IMR-90 (cell line): ENCODE results near the gene BCAS1. TPM values are rescaled to one million over a fixed set of nuclear protein-coding genes. Genes with fewer than 3 reads are reported as not detected.

Experiments
- ATAC-seq: fragments of 200-7000 bp; cut with Tn5 transposase; 2 replicates; pipeline ENCODE4 v1.9.1; 2020; ENCODE audit warnings: low read depth, mild to moderate bottlenecking, moderate library complexity
- BruUV-seq: library from RNA; stranded (reverse); fragments of 400-500 nt; replicated peaks from 2 replicates; lab custom pipeline; 2021; lab: Mats Ljungman, UMichigan
- CTCF ChIA-PET: fragments of 300-600 bp; formaldehyde crosslinking; extraction: SDS; loops from one replicate; lab custom pipeline; 2021; ENCODE audit warnings: antibody characterized with exemption; lab: Yijun Ruan, JAX
- POLR2A ChIA-PET: fragments of 300-600 bp; sonication (Branson Sonifier 250); formaldehyde crosslinking; loops from one replicate; lab custom pipeline; 2022; ENCODE audit warnings: antibody characterized with exemption; ENCODE audit not compliant: unreplicated experiment; lab: Charles Lee
- DNase-seq: peaks from one replicate; pipeline ENCODE4 v3.0.0; 2013
- H2AFZ ChIP-seq: replicated peaks from 2 replicates; pipeline ENCODE3; 2013; ENCODE audit warnings: low read length, mild to moderate bottlenecking; ENCODE audit not compliant: poor library complexity
- H2AK5ac ChIP-seq: 2 replicates; pipeline ENCODE4 v1.6.1; 2013; ENCODE audit warnings: low read depth, low read length, inconsistent platforms
- H2AK9ac ChIP-seq: replicated peaks from 2 replicates; pipeline ENCODE3; 2013; ENCODE audit warnings: mild to moderate bottlenecking, low read depth, low read length, moderate library complexity; ENCODE audit not compliant: poor library complexity
- H2BK120ac ChIP-seq: 2 replicates; pipeline ENCODE4 v1.6.1; 2013; ENCODE audit warnings: low read depth, low read length, inconsistent platforms
- H2BK15ac ChIP-seq: 3 replicates; pipeline ENCODE4 v1.6.1; 2013; ENCODE audit warnings: low read depth, low read length, inconsistent platforms
- H2BK20ac ChIP-seq: 2 replicates; pipeline ENCODE4 v1.6.1; 2013; ENCODE audit warnings: low read depth, mild to moderate bottlenecking, inconsistent platforms, low read length, moderate library complexity
- H2BK5ac ChIP-seq: 2 replicates; pipeline ENCODE4 v1.6.1; 2013; ENCODE audit warnings: mild to moderate bottlenecking, low read depth, low read length, inconsistent platforms; ENCODE audit not compliant: poor library complexity, severe bottlenecking
- H3K14ac ChIP-seq: replicated peaks from 2 replicates; pipeline ENCODE4 v1.6.1; 2013; ENCODE audit warnings: low read depth, low read length, inconsistent platforms
- H3K18ac ChIP-seq: 2 replicates; pipeline ENCODE4 v1.6.1; 2013; ENCODE audit warnings: low read depth, low read length, control low read depth
- H3K23ac ChIP-seq: 2 replicates; pipeline ENCODE4 v1.6.1; 2013; ENCODE audit warnings: low read depth, low read length, inconsistent platforms
- H3K27ac ChIP-seq: 2 replicates; pipeline ENCODE4 v1.5.1; 2013; ENCODE audit warnings: mild to moderate bottlenecking, control low read depth, low read length; ENCODE audit not compliant: insufficient read depth
- H3K27me3 ChIP-seq: 2 replicates; pipeline ENCODE4 v1.6.1; 2013; ENCODE audit warnings: low read length; ENCODE audit not compliant: control insufficient read depth, insufficient read depth
- H3K36me3 ChIP-seq: 2 replicates; pipeline ENCODE4 v1.6.1; 2013; ENCODE audit warnings: low read length, mixed read lengths; ENCODE audit not compliant: control insufficient read depth, insufficient read depth
- H3K4ac ChIP-seq: 2 replicates; pipeline ENCODE4 v1.6.1; 2013; ENCODE audit warnings: low read depth, low read length, inconsistent platforms
- H3K4me1 ChIP-seq: 2 replicates; pipeline ENCODE4 v1.6.1; 2013; ENCODE audit warnings: low read length, mixed read lengths; ENCODE audit not compliant: control insufficient read depth, insufficient read depth
- H3K4me2 ChIP-seq: 2 replicates; pipeline ENCODE4 v1.6.1; 2013; ENCODE audit warnings: low read depth, mild to moderate bottlenecking, control low read depth, low read length, moderate library complexity
- H3K4me3 ChIP-seq: 2 replicates; pipeline ENCODE4 v1.5.1; 2013; ENCODE audit warnings: low read depth, mild to moderate bottlenecking, control low read depth, low read length, moderate library complexity; ENCODE audit not compliant: insufficient read depth
- H3K56ac ChIP-seq: 2 replicates; pipeline ENCODE4 v1.6.1; 2013; ENCODE audit warnings: low read length, inconsistent platforms; ENCODE audit not compliant: insufficient read depth; ENCODE audit errors: extremely low read depth
- H3K79me1 ChIP-seq, 2 experiments: 2 replicates each; pipeline ENCODE4 v1.6.1; 2013; ENCODE audit warnings: low read length in 2 of 2, inconsistent platforms in 1 of 2, low read depth in 1 of 2
- H3K9ac ChIP-seq: 2 replicates; pipeline ENCODE4 v1.6.1; 2013; ENCODE audit warnings: low read depth, low read length, control low read depth
- H3K9me1 ChIP-seq: 2 replicates; pipeline ENCODE4 v1.6.1; 2013; ENCODE audit warnings: low read length, inconsistent platforms; ENCODE audit not compliant: insufficient read depth
- H3K9me3 ChIP-seq: 2 replicates; pipeline ENCODE4 v1.6.1; 2013; ENCODE audit warnings: low read length; ENCODE audit not compliant: control insufficient read depth, insufficient read depth
- H4K20me1 ChIP-seq: 2 replicates; pipeline ENCODE4 v1.6.1; 2013; ENCODE audit warnings: low read length, inconsistent platforms; ENCODE audit not compliant: insufficient read depth
- H4K5ac ChIP-seq: 2 replicates; pipeline ENCODE4 v1.6.1; 2013; ENCODE audit warnings: mild to moderate bottlenecking, low read depth, low read length, control low read depth
- H4K8ac ChIP-seq, 2 experiments: 2 replicates each; pipeline ENCODE4 v1.6.1; 2013; ENCODE audit warnings: low read depth in 2 of 2, low read length in 2 of 2, control low read depth in 1 of 2, inconsistent platforms in 1 of 2
- H4K91ac ChIP-seq: 2 replicates; pipeline ENCODE4 v1.6.1; 2013; ENCODE audit warnings: low read depth, low read length, inconsistent platforms; ENCODE audit not compliant: insufficient read depth
- BHLHE40 ChIP-seq: fragments of 150-350 bp; IDR thresholded peaks from 2 replicates; pipeline ENCODE4 v1.6.1; 2016; ENCODE audit warnings: mild to moderate bottlenecking, low read depth, low read length
- CHD1 ChIP-seq: IDR thresholded peaks from 2 replicates; pipeline ENCODE4 v1.6.1; 2012; ENCODE audit warnings: low read depth, low read length, improper control_type of control experiment
- FOS ChIP-seq: fragments of 150-350 bp; IDR thresholded peaks from 2 replicates; pipeline ENCODE4 v1.6.1; 2016; ENCODE audit warnings: low read depth, low read length
- MAFK ChIP-seq: IDR thresholded peaks from 2 replicates; pipeline ENCODE4 v1.6.1; 2012; ENCODE audit warnings: low read depth, low read length, improper control_type of control experiment
- MAZ ChIP-seq: IDR thresholded peaks from 2 replicates; pipeline ENCODE4 v1.6.1; 2012; ENCODE audit warnings: low read depth, mild to moderate bottlenecking, low read length, improper control_type of control experiment, moderate library complexity, borderline replicate concordance
- MXI1 ChIP-seq: IDR thresholded peaks from 2 replicates; pipeline ENCODE4 v1.6.1; 2012; ENCODE audit warnings: low read depth, mild to moderate bottlenecking, low read length, moderate library complexity, borderline replicate concordance
- NFE2L2 ChIP-seq: fragments of 150-350 bp; IDR thresholded peaks from 2 replicates; pipeline ENCODE4 v1.6.1; 2016; ENCODE audit warnings: low read depth, mild to moderate bottlenecking, low read length
- POLR2A ChIP-seq: IDR thresholded peaks from 2 replicates; pipeline ENCODE4 v1.6.1; 2012; ENCODE audit warnings: mild to moderate bottlenecking, low read depth, low read length
- RCOR1 ChIP-seq: IDR thresholded peaks from 2 replicates; pipeline ENCODE4 v1.6.1; 2012; ENCODE audit warnings: mild to moderate bottlenecking, low read length, improper control_type of control experiment; ENCODE audit not compliant: insufficient replicate concordance
- RFX5 ChIP-seq: IDR thresholded peaks from 2 replicates; pipeline ENCODE4 v1.8.0; 2012; ENCODE audit warnings: low read depth, mild to moderate bottlenecking, low read length, moderate library complexity
- WGBS, 2 experiments: methylation state at CpG; one replicate each; pipeline versions ENCODE4 v1.1.5 to v1.1.7; 2013; ENCODE audit warnings: missing lambda C conversion rate in 2 of 2; ENCODE audit not compliant: insufficient read length in 1 of 2; ENCODE audit errors: extremely low coverage in 2 of 2; 5-methylcytosine and 5-hydroxymethylcytosine counted together
- dilution Hi-C: fragments of 300-500 bp; cut with HindIII; formaldehyde crosslinking; loops from one replicate; pipeline ENCODE4 v1.14.3; 2018; ENCODE audit warnings: low sequenced_read_pairs; ENCODE audit not compliant: unreplicated experiment
- in situ Hi-C: fragments of 300-500 bp; cut with MboI; formaldehyde crosslinking; loops from 3 replicates; pipeline ENCODE4 v1.14.3; 2019; ENCODE audit warnings: low sequenced_read_pairs, inconsistent platforms, mixed read lengths
- intact Hi-C: fragments of 100-400 bp; cut with micrococcal nuclease; formaldehyde crosslinking; loops from 2 replicates; pipeline ENCODE4 v1.10.0; 2022
- polyA plus RNA-seq, 3 experiments: library from polyadenylated mRNA; depleted of rRNA; stranded (reverse); fragments of >200 nt; gene quantifications; 2 replicates each; pipeline ENCODE4 v1.2.3, GENCODE V29; 2012; ENCODE audit warnings: low replicate concordance in 1 of 3
- total RNA-seq: library from RNA; depleted of rRNA; stranded (reverse); fragments of >200 nt; gene quantifications from 2 replicates; pipeline ENCODE4 v1.2.3, GENCODE V29; 2012
- TF ChIP-seq, protein P1 (sequence below): conservative IDR thresholded peaks from 2 replicates; pipeline ENCODE4 v1.5.1; 2012; ENCODE audit warnings: mild to moderate bottlenecking, low read depth, low read length, improper control_type of control experiment
- TF ChIP-seq, protein P2 (sequence below): fragments of 150-350 bp; IDR thresholded peaks from 2 replicates; pipeline ENCODE4 v1.6.1; 2017; ENCODE audit warnings: mild to moderate bottlenecking, antibody characterized with exemption, low read length, low read depth
- TF ChIP-seq, protein P3 (sequence below): fragments of 150-350 bp; IDR thresholded peaks from 2 replicates; pipeline ENCODE4 v1.6.1; 2016; ENCODE audit warnings: low read depth, mild to moderate bottlenecking, low read length, moderate library complexity, borderline replicate concordance

The BCAS1 gene
- total and polyA plus RNA-seq, 2 of the 4 experiments (the other 2 are of a cell fraction) = under 0.01 TPM; not detected in 1

DNA sequence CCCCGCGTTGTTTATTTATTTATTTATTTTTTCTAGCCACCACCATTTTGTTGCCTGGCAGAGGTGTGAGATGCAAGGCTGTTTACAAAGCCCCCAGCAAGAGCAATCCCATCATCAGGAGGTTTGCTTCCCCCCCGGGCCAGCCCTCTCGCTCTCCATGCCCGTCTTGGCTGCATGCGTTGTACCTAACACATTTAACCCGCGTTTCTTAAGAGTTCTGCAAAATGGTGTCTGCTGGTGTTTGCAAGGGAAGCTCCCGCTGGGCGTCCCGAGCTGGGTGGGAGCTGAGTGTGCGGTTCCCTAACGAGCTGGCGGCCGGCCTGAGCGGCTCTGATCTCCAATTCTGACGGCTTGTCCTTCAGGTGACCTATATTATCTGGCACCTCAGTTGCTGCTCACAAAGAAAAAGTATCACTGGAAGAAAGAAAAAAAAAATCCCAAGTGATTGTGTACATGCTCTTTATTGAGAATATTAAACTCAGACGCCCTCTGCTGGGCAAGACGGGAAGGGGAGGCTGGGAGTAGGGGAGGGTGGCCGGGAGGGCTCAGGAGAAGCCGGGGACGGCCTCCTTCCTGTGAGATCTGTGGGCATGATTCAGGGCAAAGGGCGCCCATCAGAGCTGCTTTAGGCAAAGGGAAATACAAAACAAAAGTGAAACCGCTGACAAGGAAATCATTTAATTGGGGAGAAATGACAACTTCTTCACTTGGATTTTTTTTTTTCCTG, 154.8 kb downstream of the BCAS1 start:
- POLR2A ChIA-PET = interaction anchor here (0.7 kb wide), 2 partner anchors 192 to 292 kb away, joined by 5 read pairs; no protein-coding TSS in a partner anchor
- Histone ChIP-seq H2BK120ac (peak overlapping the region; percentile 91), H3K9me1 (peaks cover 2% of the 10 kb centered on the region; the same call in 1 of the 2 replicates), H4K20me1 (no peaks in the 10 kb centered on the region), H3K9ac (peak overlapping the region; percentile 74), H3K4me1 (peaks cover 31% of the 10 kb centered on the region), H3K4me2 (peak overlapping the region; percentile 89), H2AK9ac (peak overlapping the region; percentile 68), H3K23ac (peak overlapping the region; percentile 88), H3K9me3 (no peaks in the 10 kb centered on the region), H2BK5ac (peak overlapping the region; percentile 71), H2BK20ac (peak overlapping the region; percentile 94), H3K4ac (peak overlapping the region; percentile 94), H4K91ac (peak overlapping the region; percentile 92), H3K4me3 (peak overlapping the region; percentile 63), H4K5ac (peak overlapping the region; percentile 94), H3K27ac (peak overlapping the region; percentile 82), H3K79me1 (peaks cover 0 to 13% of the 10 kb centered on the region in 2 experiments; a peak in 1 of 4 replicates), H3K27me3 (no peaks in the 10 kb centered on the region), H2AFZ (peak overlapping the region; percentile 91), H4K8ac (peak overlapping the region; percentile 97 to 98), H3K14ac (peak overlapping the region; percentile 87), H3K36me3 (no peaks in the 10 kb centered on the region), H2AK5ac (peak overlapping the region; percentile 90), H3K18ac (peak overlapping the region; percentile 87), H3K56ac (peak overlapping the region; percentile 72), H2BK15ac (peak overlapping the region; percentile 100; the same call in 2 of the 3 replicates)
- DNase-seq (peak; percentile 86), ATAC-seq (peak; percentile 88)
- CTCF ChIA-PET = interaction anchor here (0.6 to 3.6 kb wide), 24 partner anchors 9 to 767 kb away, joined by 3 to 17 read pairs (median 4); no protein-coding TSS in a partner anchor
- dilution Hi-C loops (no loop called here), in situ Hi-C loops (no loop called here), intact Hi-C loops (loop anchor here (1.0 to 5.0 kb wide), 9 partner anchors 25 to 336 kb away; no protein-coding TSS in a partner anchor)
- no TSS peak for BruUV-seq
- 5% methylated on average over 4 of the region's 24 CpGs; no CpG with 5 or more reads in 1 of the 2 experiments for WGBS, 2 experiments
- TF ChIP-seq FOS (no peak), RFX5 (no peak), MXI1 (no peak), NFE2L2 (no peak), CHD1 (0 out of 2 replicates have a peak, but pooled peaks have one; percentile 70), POLR2A (peak; percentile 53; the same call in 1 of the 2 replicates), RCOR1 (no peak), BHLHE40 (no peak; the same call in 1 of the 2 replicates), MAFK (no peak), MAZ (peak; percentile 91)
- TF ChIP-seq, protein P1, sequence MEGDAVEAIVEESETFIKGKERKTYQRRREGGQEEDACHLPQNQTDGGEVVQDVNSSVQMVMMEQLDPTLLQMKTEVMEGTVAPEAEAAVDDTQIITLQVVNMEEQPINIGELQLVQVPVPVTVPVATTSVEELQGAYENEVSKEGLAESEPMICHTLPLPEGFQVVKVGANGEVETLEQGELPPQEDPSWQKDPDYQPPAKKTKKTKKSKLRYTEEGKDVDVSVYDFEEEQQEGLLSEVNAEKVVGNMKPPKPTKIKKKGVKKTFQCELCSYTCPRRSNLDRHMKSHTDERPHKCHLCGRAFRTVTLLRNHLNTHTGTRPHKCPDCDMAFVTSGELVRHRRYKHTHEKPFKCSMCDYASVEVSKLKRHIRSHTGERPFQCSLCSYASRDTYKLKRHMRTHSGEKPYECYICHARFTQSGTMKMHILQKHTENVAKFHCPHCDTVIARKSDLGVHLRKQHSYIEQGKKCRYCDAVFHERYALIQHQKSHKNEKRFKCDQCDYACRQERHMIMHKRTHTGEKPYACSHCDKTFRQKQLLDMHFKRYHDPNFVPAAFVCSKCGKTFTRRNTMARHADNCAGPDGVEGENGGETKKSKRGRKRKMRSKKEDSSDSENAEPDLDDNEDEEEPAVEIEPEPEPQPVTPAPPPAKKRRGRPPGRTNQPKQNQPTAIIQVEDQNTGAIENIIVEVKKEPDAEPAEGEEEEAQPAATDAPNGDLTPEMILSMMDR = peak; percentile 93
- TF ChIP-seq, protein P2, sequence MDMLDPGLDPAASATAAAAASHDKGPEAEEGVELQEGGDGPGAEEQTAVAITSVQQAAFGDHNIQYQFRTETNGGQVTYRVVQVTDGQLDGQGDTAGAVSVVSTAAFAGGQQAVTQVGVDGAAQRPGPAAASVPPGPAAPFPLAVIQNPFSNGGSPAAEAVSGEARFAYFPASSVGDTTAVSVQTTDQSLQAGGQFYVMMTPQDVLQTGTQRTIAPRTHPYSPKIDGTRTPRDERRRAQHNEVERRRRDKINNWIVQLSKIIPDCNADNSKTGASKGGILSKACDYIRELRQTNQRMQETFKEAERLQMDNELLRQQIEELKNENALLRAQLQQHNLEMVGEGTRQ = no peak
- TF ChIP-seq, protein P3, sequence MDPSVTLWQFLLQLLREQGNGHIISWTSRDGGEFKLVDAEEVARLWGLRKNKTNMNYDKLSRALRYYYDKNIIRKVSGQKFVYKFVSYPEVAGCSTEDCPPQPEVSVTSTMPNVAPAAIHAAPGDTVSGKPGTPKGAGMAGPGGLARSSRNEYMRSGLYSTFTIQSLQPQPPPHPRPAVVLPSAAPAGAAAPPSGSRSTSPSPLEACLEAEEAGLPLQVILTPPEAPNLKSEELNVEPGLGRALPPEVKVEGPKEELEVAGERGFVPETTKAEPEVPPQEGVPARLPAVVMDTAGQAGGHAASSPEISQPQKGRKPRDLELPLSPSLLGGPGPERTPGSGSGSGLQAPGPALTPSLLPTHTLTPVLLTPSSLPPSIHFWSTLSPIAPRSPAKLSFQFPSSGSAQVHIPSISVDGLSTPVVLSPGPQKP = no peak
